Left renal pelvis (tissue), 4 donors: Measurements from ENCODE around the gene PLXNA3. TPM values are rescaled to one million over a fixed set of nuclear protein-coding genes. Genes with fewer than 3 reads are reported as not detected.
A peak's percentile ranks its signal among the peaks of the same experiment; 100 is the strongest.
"Not testable (repeated sequence)": the region's sequence is repeated elsewhere in the genome, so short reads cannot be mapped to it uniquely, and the experiment has no call there.

ENCODE experiments used
- DNase-seq, 4 donors: peaks; one replicate each; pipeline ENCODE4 v3.0.0-alpha.2; 2013; ENCODE audit warnings: low read depth in 4 of 4, low spot score in 3 of 4
- polyA plus RNA-seq, 4 donors: library from polyadenylated mRNA; unstranded; fragments of 120-200 nt; gene quantifications; one replicate each; pipeline ENCODE4 v1.2.1, GENCODE V29; 2013; ENCODE audit not compliant: insufficient read length in 4 of 4

Gene PLXNA3
- polyA plus RNA-seq, 4 donors: 45.2 to 69.6 (median 53.6) TPM

- no peak for DNase-seq
Observed at GRCh38 chrX:154494715-154495114, 36.6 kb downstream of the PLXNA3 start.

- no peak for DNase-seq
Observed at GRCh38 chrX:154495472-154495922, 37.4 kb downstream of the PLXNA3 start.

GRCh38 chrX:154496591-154497137 lies 38.6 kb downstream of the PLXNA3 start:
- DNase-seq: not testable (repeated sequence)

- not testable (repeated sequence) for DNase-seq
Observed at GRCh38 chrX:154501423-154501822, 43.3 kb downstream of the PLXNA3 start.

- DNase-seq: no peak
Observed at GRCh38 chrX:154502098-154502497, 44.0 kb downstream of the PLXNA3 start.

GRCh38 chrX:154502989-154503388 lies 44.9 kb downstream of the PLXNA3 start:
- DNase-seq: no peak

- no peak for DNase-seq
Observed at GRCh38 chrX:154505734-154506133, 47.7 kb downstream of the PLXNA3 start.

- no peak for DNase-seq
Observed at GRCh38 chrX:154506483-154507332, 48.6 kb downstream of the PLXNA3 start.

- no peak for DNase-seq
Observed at GRCh38 chrX:154507673-154508383, 49.7 kb downstream of the PLXNA3 start.

GRCh38 chrX:154508384-154508745 lies 50.3 kb downstream of the PLXNA3 start:
- no peak for DNase-seq

GRCh38 chrX:154509455-154509854 lies 51.4 kb downstream of the PLXNA3 start:
- DNase-seq: no peak

GRCh38 chrX:154511761-154512160 lies 53.7 kb downstream of the PLXNA3 start:
- DNase-seq: no peak

- no peak for DNase-seq
Observed at GRCh38 chrX:154512879-154513553, 54.9 kb downstream of the PLXNA3 start.

- no peak for DNase-seq
Observed at GRCh38 chrX:154513716-154514115, 55.6 kb downstream of the PLXNA3 start.

- no peak for DNase-seq
Observed at GRCh38 chrX:154515090-154515965, 57.2 kb downstream of the PLXNA3 start.

- DNase-seq: peak; percentile 66 to 81 (median 76)
Observed at GRCh38 chrX:154515966-154516655, 58.0 kb downstream of the PLXNA3 start, which contains the start of gene FAM3A. Gene FAM3A (minus strand): TSS chrX:154516232. CDS start chrX:154515772, 460 bp downstream.

- peak in 2 of 4 donors; percentile 29 to 47 for DNase-seq
Observed at GRCh38 chrX:154516656-154517100, 58.6 kb downstream of the PLXNA3 start.

- no peak for DNase-seq
Observed at GRCh38 chrX:154517101-154517781, 59.2 kb downstream of the PLXNA3 start.

GRCh38 chrX:154519389-154519788 lies 61.3 kb downstream of the PLXNA3 start:
- no peak for DNase-seq
